Caco-2 (cell line): ENCODE results near the gene LGI1. TPM values are rescaled to one million over a fixed set of nuclear protein-coding genes. Genes with fewer than 3 reads are reported as not detected.

Source experiments
- BruUV-seq: library from RNA; stranded (reverse); fragments of 400-500 nt; replicated peaks from 2 replicates; lab custom pipeline; 2021; lab: Mats Ljungman, UMichigan
- CTCF ChIA-PET: fragments of 300-600 bp; sonication (Branson Sonifier 250); formaldehyde crosslinking; loops from one replicate; lab custom pipeline; 2022; ENCODE audit warnings: antibody characterized with exemption; lab: Charles Lee
- POLR2A ChIA-PET: fragments of 300-600 bp; sonication (Branson Sonifier 250); formaldehyde crosslinking; loops from one replicate; lab custom pipeline; 2022; ENCODE audit warnings: antibody characterized with exemption; lab: Charles Lee
- DNase-seq, 2 experiments: peaks; one replicate each; pipeline versions ENCODE4 v3.0.0 to v3.0.0-alpha.2; 2020 to 2022
- H3K27me3 ChIP-seq: replicated peaks from 2 replicates; pipeline ENCODE4 v1.6.0; 2011; ENCODE audit warnings: low read length; ENCODE audit not compliant: control insufficient read depth, insufficient read depth
- H3K36me3 ChIP-seq: 2 replicates; pipeline ENCODE4 v1.5.1; 2011; ENCODE audit warnings: low read length; ENCODE audit not compliant: control insufficient read depth, insufficient read depth
- H3K4me1 ChIP-seq: fragments of 250-450 bp; sonication (Bioruptor Pico); 2 replicates; pipeline ENCODE4 v1.5.1; 2020; ENCODE audit warnings: mild to moderate bottlenecking
- H3K4me3 ChIP-seq: 2 replicates; pipeline ENCODE4 v1.5.1; 2011; ENCODE audit warnings: low read depth, mild to moderate bottlenecking, control low read depth, low read length
- H3K9me3 ChIP-seq: fragments of 250-450 bp; sonication (Bioruptor Pico); 2 replicates; pipeline ENCODE4 v1.5.1; 2020; ENCODE audit warnings: mild to moderate bottlenecking, moderate library complexity
- H3K27ac Mint-ChIP-seq: one replicate; pipeline ENCODE4 v1.8.0; 2022; ENCODE audit warnings: mixed read lengths; ENCODE audit not compliant: unreplicated experiment
- H3K27me3 Mint-ChIP-seq: one replicate; pipeline ENCODE4 v1.8.0; 2022; ENCODE audit warnings: mixed read lengths; ENCODE audit not compliant: insufficient read depth, unreplicated experiment
- H3K36me3 Mint-ChIP-seq: one replicate; pipeline ENCODE4 v1.8.0; 2022; ENCODE audit warnings: mild to moderate bottlenecking, mixed read lengths; ENCODE audit not compliant: insufficient read depth, unreplicated experiment
- H3K4me1 Mint-ChIP-seq: one replicate; pipeline ENCODE4 v1.8.0; 2022; ENCODE audit warnings: low read depth, mixed read lengths; ENCODE audit not compliant: unreplicated experiment
- H3K4me3 Mint-ChIP-seq: one replicate; pipeline ENCODE4 v1.8.0; 2022; ENCODE audit warnings: mild to moderate bottlenecking, moderate library complexity, mixed read lengths; ENCODE audit not compliant: unreplicated experiment
- H3K9me3 Mint-ChIP-seq: one replicate; pipeline ENCODE4 v1.8.0; 2022; ENCODE audit warnings: mixed read lengths; ENCODE audit not compliant: unreplicated experiment
- intact Hi-C: fragments of 100-400 bp; cut with micrococcal nuclease; formaldehyde crosslinking; loops from one replicate; pipeline ENCODE4 v1.10.0; 2022; ENCODE audit not compliant: unreplicated experiment
- total RNA-seq: library from RNA; stranded (reverse); gene quantifications from 2 replicates; pipeline ENCODE4 v1.2.3, GENCODE V29; 2022
- TF ChIP-seq, protein P1 (sequence below), 2 experiments: fragments of 200-600 bp in 1 of 2; IDR thresholded peaks; 1 replicate in 1 of 2; 2 replicates in 1 of 2; pipeline versions ENCODE4 v1.5.1 to v1.8.0; 2011 to 2022; ENCODE audit warnings: antibody characterized with exemption in 1 of 2, control low read depth in 1 of 2, inconsistent platforms in 1 of 2, low read depth in 1 of 2, low read length in 1 of 2, mild to moderate bottlenecking in 1 of 2, moderate library complexity in 1 of 2; ENCODE audit not compliant: insufficient read depth in 1 of 2, severe bottlenecking in 1 of 2, unreplicated experiment in 1 of 2

Gene LGI1
- total RNA-seq, 1 experiment from 2014 or later, result 0.48 TPM

DNA sequence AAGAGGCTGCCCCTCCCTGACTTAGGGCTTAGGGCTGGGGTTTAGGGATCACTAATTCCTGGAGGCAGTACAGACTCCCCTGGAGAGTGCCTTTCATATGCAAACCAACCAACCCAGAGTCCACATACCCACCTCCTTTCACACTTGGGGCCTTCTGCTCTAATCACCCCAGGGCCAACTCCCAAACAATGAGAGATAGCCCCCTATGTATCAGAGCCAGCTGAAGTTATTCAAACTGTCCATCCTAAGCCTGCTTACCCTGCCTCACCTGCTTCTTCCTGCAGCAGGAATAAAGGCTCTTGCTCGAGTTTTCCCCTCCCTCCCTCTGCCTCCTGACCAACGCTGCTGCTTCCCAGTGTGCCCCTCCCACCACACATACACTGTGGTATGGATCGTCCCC lies 84.2 kb downstream of the LGI1 start:
- Histone ChIP-seq H3K36me3 (no peaks in the 10 kb centered on the region), H3K4me1 (0 out of 2 replicates have a peak, but pooled peaks cover 3% of the 10 kb centered on the region), H3K4me3 (no peak overlapping the region), H3K9me3 (no peaks in the 10 kb centered on the region), H3K27me3 (no peaks in the 10 kb centered on the region)
- Mint-ChIP-seq H3K36me3 (no peaks in the 10 kb centered on the region), H3K9me3 (no peaks in the 10 kb centered on the region), H3K27me3 (peaks cover 5% of the 10 kb centered on the region), H3K4me3 (no peak overlapping the region), H3K27ac (no peak overlapping the region), H3K4me1 (peaks cover 7% of the 10 kb centered on the region)
- POLR2A ChIA-PET, result no interaction called here
- intact Hi-C loops, result no loop called here
- no peak for DNase-seq
- TF ChIP-seq, protein P1, sequence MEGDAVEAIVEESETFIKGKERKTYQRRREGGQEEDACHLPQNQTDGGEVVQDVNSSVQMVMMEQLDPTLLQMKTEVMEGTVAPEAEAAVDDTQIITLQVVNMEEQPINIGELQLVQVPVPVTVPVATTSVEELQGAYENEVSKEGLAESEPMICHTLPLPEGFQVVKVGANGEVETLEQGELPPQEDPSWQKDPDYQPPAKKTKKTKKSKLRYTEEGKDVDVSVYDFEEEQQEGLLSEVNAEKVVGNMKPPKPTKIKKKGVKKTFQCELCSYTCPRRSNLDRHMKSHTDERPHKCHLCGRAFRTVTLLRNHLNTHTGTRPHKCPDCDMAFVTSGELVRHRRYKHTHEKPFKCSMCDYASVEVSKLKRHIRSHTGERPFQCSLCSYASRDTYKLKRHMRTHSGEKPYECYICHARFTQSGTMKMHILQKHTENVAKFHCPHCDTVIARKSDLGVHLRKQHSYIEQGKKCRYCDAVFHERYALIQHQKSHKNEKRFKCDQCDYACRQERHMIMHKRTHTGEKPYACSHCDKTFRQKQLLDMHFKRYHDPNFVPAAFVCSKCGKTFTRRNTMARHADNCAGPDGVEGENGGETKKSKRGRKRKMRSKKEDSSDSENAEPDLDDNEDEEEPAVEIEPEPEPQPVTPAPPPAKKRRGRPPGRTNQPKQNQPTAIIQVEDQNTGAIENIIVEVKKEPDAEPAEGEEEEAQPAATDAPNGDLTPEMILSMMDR (IDR thresholded peaks at IDR 0.05; ENCODE audit: insufficient read depth in 1 of 2, low read depth in 1 of 2, low read length in 1 of 2, severe bottlenecking in 1 of 2, unreplicated experiment in 1 of 2), result no peak
- CTCF ChIA-PET, result no interaction called here
- no TSS peak for BruUV-seq

DNA sequence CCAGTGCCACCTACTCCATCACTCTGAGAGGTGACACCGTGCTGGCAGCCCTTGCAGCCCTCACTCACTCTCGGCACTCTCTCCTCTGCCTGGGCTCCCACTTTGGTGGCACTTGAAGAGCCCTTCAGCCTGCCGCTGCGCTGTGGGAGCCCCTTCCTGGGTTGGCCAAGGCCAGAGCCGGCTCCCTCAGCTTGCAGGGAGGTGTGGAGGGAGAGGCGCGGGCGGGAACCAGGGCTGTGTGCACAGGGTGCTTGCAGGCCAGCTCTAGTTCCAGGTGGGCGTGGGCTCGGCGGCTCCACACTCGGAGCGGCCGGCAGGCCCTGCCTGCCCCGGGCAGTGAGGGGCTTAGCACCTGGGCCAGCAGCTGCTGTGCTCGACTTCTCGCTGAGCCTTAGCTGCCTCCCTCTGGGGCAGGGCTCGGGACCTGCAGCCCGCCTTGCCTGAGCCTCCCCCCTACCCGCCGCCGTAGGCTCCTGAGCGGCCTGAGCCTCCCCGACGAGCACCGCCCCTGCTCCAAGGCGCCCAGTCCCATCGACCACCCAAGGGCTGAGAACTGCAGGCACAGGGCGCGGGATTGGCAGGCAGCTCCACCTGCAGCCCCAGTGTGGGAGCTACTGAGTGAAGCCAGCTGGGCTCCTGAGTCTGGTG lies 87.4 kb downstream of the LGI1 start:
- TF ChIP-seq, protein P1 (IDR thresholded peaks at IDR 0.05; ENCODE audit: insufficient read depth in 1 of 2, low read depth in 1 of 2, low read length in 1 of 2, severe bottlenecking in 1 of 2, unreplicated experiment in 1 of 2), result no peak
- Histone ChIP-seq H3K27me3 (no peaks in the 10 kb centered on the region), H3K4me1 (no peaks in the 10 kb centered on the region), H3K9me3 (no peaks in the 10 kb centered on the region), H3K36me3 (no peaks in the 10 kb centered on the region), H3K4me3 (no peak overlapping the region)
- CTCF ChIA-PET, result no interaction called here
- DNase-seq, result no peak
- Mint-ChIP-seq H3K27ac (no peak overlapping the region), H3K27me3 (peaks cover 5% of the 10 kb centered on the region), H3K36me3 (no peaks in the 10 kb centered on the region), H3K4me1 (no peaks in the 10 kb centered on the region), H3K9me3 (no peaks in the 10 kb centered on the region), H3K4me3 (no peak overlapping the region)
- POLR2A ChIA-PET, result no interaction called here
- intact Hi-C loops, result no loop called here
- no TSS peak for BruUV-seq

Other genes with a start within 250 kb of the LGI1 start
- 2.5 and 2.7 TPM in 2 replicates for gene FFAR4, start 191.3 kb upstream of the LGI1 start, total RNA-seq
- gene RBP4, start 156.7 kb upstream of the LGI1 start, total RNA-seq, result 255 and 258 TPM in 2 replicates
- not detected in 2 replicates for gene PDE6C, start 145.4 kb upstream of the LGI1 start, total RNA-seq
- gene FRA10AC1, start 55.3 kb upstream of the LGI1 start, total RNA-seq, result 12.5 and 15.1 TPM in 2 replicates
- gene SLC35G1, start 136.0 kb downstream of the LGI1 start, total RNA-seq, result 10.6 and 11.0 TPM in 2 replicates
- gene PLCE1, start 236.0 kb downstream of the LGI1 start, total RNA-seq, result 10.7 and 12.8 TPM in 2 replicates